Ovary (tissue), 3 donors: ENCODE results near the gene PCDHGB6.
"Not testable (repeated sequence)": the region's sequence is repeated elsewhere in the genome, so short reads cannot be mapped to it uniquely, and the experiment has no call there.

ENCODE experiments used
- CTCF ChIP-seq, 3 donors: fragments of 450-650 bp in 2 of 3; fragments of 200-600 bp in 1 of 3; IDR thresholded peaks; one replicate each; pipeline versions ENCODE4 v1.5.1 to v1.8.0; 2016 to 2022; ENCODE audit warnings: antibody characterized with exemption in 3 of 3, mild to moderate bottlenecking in 1 of 3
- POLR2A ChIP-seq: fragments of 450-650 bp; IDR thresholded peaks from one replicate; pipeline ENCODE4 v1.6.1; 2017; ENCODE audit warnings: antibody characterized with exemption, mild to moderate bottlenecking, moderate library complexity
- donor health status: DM: no; HTN: no; CAD: no.

GRCh38 chr5:141417494-141418172, 9.8 kb downstream of the PCDHGB6 start, which contains the start of gene PCDHGB7:
- TF ChIP-seq CTCF (IDR thresholded peaks at IDR 0.05), result peak in 1 of 3 donors; percentile 42
- TF ChIP-seq POLR2A, result not testable (repeated sequence)
